ENCODE data around the gene XYLB.

DNA sequence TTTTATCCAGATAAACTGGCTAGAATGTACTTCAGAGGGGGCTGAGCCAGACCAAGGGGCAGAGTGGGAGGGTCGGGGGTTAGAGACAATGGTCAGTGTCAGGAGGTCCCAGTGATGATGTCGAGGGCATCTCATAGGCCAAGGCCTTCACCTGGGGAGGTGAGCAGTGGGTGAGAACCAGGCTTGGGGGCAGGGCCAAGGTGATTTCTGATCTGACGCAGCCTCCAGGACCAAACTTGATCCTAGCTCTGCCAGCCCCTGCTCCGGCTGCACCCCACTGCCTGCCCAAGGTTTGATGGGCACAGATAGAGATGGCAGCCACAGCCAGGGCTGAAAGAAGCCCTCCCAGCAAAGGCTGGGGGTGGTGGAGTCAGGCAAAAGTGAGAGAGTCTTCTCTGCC lies 14.9 kb downstream of the XYLB start:
- TF ChIP-seq, protein P1, sequence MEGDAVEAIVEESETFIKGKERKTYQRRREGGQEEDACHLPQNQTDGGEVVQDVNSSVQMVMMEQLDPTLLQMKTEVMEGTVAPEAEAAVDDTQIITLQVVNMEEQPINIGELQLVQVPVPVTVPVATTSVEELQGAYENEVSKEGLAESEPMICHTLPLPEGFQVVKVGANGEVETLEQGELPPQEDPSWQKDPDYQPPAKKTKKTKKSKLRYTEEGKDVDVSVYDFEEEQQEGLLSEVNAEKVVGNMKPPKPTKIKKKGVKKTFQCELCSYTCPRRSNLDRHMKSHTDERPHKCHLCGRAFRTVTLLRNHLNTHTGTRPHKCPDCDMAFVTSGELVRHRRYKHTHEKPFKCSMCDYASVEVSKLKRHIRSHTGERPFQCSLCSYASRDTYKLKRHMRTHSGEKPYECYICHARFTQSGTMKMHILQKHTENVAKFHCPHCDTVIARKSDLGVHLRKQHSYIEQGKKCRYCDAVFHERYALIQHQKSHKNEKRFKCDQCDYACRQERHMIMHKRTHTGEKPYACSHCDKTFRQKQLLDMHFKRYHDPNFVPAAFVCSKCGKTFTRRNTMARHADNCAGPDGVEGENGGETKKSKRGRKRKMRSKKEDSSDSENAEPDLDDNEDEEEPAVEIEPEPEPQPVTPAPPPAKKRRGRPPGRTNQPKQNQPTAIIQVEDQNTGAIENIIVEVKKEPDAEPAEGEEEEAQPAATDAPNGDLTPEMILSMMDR (IDR thresholded peaks at IDR 0.05), result no peak
- TF ChIP-seq POLR2AphosphoS5 (IDR thresholded peaks at IDR 0.05; ENCODE audit: low read depth, low read length), result no peak

All from Panc1 (cell line).